A549 (cell line): ENCODE results near the gene WFDC1.
A peak's percentile ranks its signal among the peaks of the same experiment; 100 is the strongest.

Experiments used
- CBX2 ChIP-seq: fragments of 200-600 bp; sonication (generic); IDR thresholded peaks from 2 replicates; pipeline ENCODE4 v1.6.1; 2016; ENCODE audit warnings: low read depth, mild to moderate bottlenecking, borderline replicate concordance
- CEBPB ChIP-seq, 2 experiments: fragments of >200 bp in 1 of 2; sonication (Bioruptor Twin) in 1 of 2; formaldehyde crosslinking in 1 of 2; IDR thresholded peaks; 2 replicates each; pipeline ENCODE4 v1.6.1; 2012 to 2016
- GATA3 ChIP-seq: IDR thresholded peaks from 2 replicates; pipeline ENCODE4 v1.6.1; 2012; ENCODE audit warnings: borderline replicate concordance
- HDAC2 ChIP-seq: fragments of 200-600 bp; sonication (generic); IDR thresholded peaks from 2 replicates; pipeline ENCODE4 v1.6.1; 2016
- JUN ChIP-seq, 2 experiments: fragments of >200 bp; sonication (Bioruptor Twin); formaldehyde crosslinking; IDR thresholded peaks; 2 replicates in 1 of 2; 3 replicates in 1 of 2; pipeline ENCODE4 v1.6.1; 2016 to 2017
- POLR2A ChIP-seq: IDR thresholded peaks from 2 replicates; pipeline ENCODE4 v1.6.1; 2012; ENCODE audit warnings: mild to moderate bottlenecking, low read length
- POLR2AphosphoS2 ChIP-seq: conservative IDR thresholded peaks from 2 replicates; pipeline ENCODE4 v1.6.1; 2012; ENCODE audit warnings: low read length, improper control_type of control experiment, inconsistent platforms
- RNF2 ChIP-seq: fragments of 200-600 bp; sonication (generic); IDR thresholded peaks from 2 replicates; pipeline ENCODE4 v1.6.1; 2016; ENCODE audit warnings: low read depth, mild to moderate bottlenecking, antibody characterized with exemption, moderate library complexity, borderline replicate concordance
- TF ChIP-seq, protein P1 (sequence below): fragments of 150-350 bp; IDR thresholded peaks from 2 replicates; pipeline ENCODE4 v1.6.1; 2014; ENCODE audit warnings: low read depth, mild to moderate bottlenecking, low read length
- TF ChIP-seq, protein P2 (sequence below): fragments of 200-600 bp; sonication (generic); IDR thresholded peaks from 2 replicates; pipeline ENCODE4 v1.6.1; 2016; ENCODE audit warnings: antibody characterized with exemption, mild to moderate bottlenecking, moderate library complexity
- TF ChIP-seq, protein P3 (sequence below): fragments of >200 bp; sonication (Bioruptor Twin); formaldehyde crosslinking; IDR thresholded peaks from 3 replicates; pipeline ENCODE4 v1.5.1; 2016
- TF ChIP-seq, protein P4 (sequence below): IDR thresholded peaks from 2 replicates; pipeline ENCODE4 v1.6.1; 2012
- TF ChIP-seq, protein P5 (sequence below): fragments of 450-650 bp; IDR thresholded peaks from 2 replicates; pipeline ENCODE4 v1.6.1; 2014; ENCODE audit warnings: antibody characterized with exemption

DNA sequence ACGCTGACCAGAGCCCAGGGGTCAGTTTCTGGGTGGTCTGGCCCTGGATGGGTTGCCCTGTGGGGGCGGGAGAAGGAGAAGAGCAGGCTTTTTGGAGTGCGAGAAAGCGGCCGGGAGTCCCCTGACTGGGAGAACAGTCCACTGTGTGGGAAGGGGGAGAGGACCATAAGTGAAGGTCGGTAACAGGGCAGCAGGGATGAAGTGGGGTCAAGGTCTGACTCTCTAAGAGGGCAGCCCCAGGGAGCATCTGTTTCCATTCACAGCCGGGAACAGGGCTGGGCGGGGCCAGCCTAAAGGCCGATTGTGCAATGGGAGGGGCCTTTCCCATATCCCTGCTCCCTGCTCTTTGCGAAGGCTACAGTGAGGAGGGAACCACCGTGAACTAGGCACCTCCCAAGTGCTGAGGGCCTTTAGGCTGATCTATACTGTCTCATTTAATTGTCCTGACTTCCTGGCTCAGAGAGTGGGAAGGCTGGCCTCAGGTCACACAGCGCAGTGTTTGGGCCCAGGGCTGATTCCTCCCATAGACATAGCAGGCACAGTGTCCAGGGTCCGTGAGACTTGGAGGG, 10.4 kb upstream of the WFDC1 start:
- TF ChIP-seq, protein P1, sequence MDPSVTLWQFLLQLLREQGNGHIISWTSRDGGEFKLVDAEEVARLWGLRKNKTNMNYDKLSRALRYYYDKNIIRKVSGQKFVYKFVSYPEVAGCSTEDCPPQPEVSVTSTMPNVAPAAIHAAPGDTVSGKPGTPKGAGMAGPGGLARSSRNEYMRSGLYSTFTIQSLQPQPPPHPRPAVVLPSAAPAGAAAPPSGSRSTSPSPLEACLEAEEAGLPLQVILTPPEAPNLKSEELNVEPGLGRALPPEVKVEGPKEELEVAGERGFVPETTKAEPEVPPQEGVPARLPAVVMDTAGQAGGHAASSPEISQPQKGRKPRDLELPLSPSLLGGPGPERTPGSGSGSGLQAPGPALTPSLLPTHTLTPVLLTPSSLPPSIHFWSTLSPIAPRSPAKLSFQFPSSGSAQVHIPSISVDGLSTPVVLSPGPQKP: no peak
- TF ChIP-seq, protein P2, sequence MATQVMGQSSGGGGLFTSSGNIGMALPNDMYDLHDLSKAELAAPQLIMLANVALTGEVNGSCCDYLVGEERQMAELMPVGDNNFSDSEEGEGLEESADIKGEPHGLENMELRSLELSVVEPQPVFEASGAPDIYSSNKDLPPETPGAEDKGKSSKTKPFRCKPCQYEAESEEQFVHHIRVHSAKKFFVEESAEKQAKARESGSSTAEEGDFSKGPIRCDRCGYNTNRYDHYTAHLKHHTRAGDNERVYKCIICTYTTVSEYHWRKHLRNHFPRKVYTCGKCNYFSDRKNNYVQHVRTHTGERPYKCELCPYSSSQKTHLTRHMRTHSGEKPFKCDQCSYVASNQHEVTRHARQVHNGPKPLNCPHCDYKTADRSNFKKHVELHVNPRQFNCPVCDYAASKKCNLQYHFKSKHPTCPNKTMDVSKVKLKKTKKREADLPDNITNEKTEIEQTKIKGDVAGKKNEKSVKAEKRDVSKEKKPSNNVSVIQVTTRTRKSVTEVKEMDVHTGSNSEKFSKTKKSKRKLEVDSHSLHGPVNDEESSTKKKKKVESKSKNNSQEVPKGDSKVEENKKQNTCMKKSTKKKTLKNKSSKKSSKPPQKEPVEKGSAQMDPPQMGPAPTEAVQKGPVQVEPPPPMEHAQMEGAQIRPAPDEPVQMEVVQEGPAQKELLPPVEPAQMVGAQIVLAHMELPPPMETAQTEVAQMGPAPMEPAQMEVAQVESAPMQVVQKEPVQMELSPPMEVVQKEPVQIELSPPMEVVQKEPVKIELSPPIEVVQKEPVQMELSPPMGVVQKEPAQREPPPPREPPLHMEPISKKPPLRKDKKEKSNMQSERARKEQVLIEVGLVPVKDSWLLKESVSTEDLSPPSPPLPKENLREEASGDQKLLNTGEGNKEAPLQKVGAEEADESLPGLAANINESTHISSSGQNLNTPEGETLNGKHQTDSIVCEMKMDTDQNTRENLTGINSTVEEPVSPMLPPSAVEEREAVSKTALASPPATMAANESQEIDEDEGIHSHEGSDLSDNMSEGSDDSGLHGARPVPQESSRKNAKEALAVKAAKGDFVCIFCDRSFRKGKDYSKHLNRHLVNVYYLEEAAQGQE: no peak
- TF ChIP-seq, protein P3, sequence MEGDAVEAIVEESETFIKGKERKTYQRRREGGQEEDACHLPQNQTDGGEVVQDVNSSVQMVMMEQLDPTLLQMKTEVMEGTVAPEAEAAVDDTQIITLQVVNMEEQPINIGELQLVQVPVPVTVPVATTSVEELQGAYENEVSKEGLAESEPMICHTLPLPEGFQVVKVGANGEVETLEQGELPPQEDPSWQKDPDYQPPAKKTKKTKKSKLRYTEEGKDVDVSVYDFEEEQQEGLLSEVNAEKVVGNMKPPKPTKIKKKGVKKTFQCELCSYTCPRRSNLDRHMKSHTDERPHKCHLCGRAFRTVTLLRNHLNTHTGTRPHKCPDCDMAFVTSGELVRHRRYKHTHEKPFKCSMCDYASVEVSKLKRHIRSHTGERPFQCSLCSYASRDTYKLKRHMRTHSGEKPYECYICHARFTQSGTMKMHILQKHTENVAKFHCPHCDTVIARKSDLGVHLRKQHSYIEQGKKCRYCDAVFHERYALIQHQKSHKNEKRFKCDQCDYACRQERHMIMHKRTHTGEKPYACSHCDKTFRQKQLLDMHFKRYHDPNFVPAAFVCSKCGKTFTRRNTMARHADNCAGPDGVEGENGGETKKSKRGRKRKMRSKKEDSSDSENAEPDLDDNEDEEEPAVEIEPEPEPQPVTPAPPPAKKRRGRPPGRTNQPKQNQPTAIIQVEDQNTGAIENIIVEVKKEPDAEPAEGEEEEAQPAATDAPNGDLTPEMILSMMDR: no peak
- TF ChIP-seq POLR2A (no peak), JUN (IDR thresholded peaks at IDR 0.05) (no peak), HDAC2 (no peak), POLR2AphosphoS2 (no peak), CEBPB (IDR thresholded peaks at IDR 0.05) (peak; percentile 46 to 62; a peak in 2 of 4 replicates), RNF2 (no peak), GATA3 (no peak), CBX2 (no peak)
- TF ChIP-seq, protein P4, sequence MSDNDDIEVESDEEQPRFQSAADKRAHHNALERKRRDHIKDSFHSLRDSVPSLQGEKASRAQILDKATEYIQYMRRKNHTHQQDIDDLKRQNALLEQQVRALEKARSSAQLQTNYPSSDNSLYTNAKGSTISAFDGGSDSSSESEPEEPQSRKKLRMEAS: no peak
- TF ChIP-seq, protein P5, sequence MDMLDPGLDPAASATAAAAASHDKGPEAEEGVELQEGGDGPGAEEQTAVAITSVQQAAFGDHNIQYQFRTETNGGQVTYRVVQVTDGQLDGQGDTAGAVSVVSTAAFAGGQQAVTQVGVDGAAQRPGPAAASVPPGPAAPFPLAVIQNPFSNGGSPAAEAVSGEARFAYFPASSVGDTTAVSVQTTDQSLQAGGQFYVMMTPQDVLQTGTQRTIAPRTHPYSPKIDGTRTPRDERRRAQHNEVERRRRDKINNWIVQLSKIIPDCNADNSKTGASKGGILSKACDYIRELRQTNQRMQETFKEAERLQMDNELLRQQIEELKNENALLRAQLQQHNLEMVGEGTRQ: no peak
